ENCODE data around the gene TIAM2.

DNA sequence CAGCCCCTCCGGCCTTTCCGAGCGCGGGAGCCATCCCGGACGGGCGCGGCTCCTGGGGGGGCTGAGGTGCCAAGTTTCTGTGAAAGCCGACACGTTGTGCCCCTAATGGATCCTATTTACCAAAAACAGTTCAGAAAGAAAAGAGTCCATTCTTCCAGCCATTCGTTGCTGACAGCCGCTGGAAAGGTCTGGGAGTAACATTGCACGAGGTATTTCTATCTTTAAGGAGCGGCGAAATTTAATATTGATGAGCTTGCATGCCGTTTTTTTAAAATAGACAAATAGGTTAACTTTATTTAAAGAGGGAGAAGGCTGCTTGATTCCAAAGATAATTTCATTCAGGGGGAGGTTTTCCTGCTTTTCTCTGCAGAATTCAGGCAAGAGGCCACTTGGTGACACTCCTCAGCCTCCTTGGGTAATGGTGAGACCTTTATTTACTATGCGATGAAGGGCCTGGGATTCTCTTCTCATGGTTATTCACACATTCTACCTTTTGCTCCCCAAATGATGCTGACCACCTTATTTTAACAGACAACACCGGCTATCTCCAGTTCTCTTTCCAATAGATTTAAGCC lies 988 bp downstream of the TIAM2 start:
- no peak for TF ChIP-seq EZH2 (IDR thresholded peaks at IDR 0.05)
- no peak for TF ChIP-seq POLR2AphosphoS5 (IDR thresholded peaks at IDR 0.05; ENCODE audit: borderline replicate concordance, low read depth, low read length)
- TF ChIP-seq FOXP2 (optimal IDR thresholded peaks at IDR 0.05; ENCODE audit: control extremely low read depth, extremely low read length, insufficient read depth) = no peak
